Measurements from ENCODE around the gene ZMIZ1. TPM values are rescaled to one million over a fixed set of nuclear protein-coding genes. Genes with fewer than 3 reads are reported as not detected.

The ZMIZ1 gene
- total RNA-seq, 1 donor from 2014 or later = 173 TPM

GRCh38 chr10:79078367-79079053 lies 9.7 kb downstream of the ZMIZ1 start:
- no peaks in the 10 kb centered on the region for H3K36me3 Mint-ChIP-seq
- no peaks in the 10 kb centered on the region for H3K27me3 Mint-ChIP-seq (ENCODE audit: low read depth)
- peak overlapping the region; percentile 39 for H3K27ac Mint-ChIP-seq
- H3K9me3 Mint-ChIP-seq = no peaks in the 10 kb centered on the region
- no peak for DNase-seq (ENCODE audit: low spot score in 2 of 2, unreplicated experiment in 2 of 2)
- H3K4me1 Mint-ChIP-seq = peaks cover 72% of the 10 kb centered on the region
- H3K4me3 Mint-ChIP-seq = no peak overlapping the region
- TF ChIP-seq, protein P1, sequence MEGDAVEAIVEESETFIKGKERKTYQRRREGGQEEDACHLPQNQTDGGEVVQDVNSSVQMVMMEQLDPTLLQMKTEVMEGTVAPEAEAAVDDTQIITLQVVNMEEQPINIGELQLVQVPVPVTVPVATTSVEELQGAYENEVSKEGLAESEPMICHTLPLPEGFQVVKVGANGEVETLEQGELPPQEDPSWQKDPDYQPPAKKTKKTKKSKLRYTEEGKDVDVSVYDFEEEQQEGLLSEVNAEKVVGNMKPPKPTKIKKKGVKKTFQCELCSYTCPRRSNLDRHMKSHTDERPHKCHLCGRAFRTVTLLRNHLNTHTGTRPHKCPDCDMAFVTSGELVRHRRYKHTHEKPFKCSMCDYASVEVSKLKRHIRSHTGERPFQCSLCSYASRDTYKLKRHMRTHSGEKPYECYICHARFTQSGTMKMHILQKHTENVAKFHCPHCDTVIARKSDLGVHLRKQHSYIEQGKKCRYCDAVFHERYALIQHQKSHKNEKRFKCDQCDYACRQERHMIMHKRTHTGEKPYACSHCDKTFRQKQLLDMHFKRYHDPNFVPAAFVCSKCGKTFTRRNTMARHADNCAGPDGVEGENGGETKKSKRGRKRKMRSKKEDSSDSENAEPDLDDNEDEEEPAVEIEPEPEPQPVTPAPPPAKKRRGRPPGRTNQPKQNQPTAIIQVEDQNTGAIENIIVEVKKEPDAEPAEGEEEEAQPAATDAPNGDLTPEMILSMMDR (IDR thresholded peaks at IDR 0.05; ENCODE audit: unreplicated experiment) = no peak

DNA sequence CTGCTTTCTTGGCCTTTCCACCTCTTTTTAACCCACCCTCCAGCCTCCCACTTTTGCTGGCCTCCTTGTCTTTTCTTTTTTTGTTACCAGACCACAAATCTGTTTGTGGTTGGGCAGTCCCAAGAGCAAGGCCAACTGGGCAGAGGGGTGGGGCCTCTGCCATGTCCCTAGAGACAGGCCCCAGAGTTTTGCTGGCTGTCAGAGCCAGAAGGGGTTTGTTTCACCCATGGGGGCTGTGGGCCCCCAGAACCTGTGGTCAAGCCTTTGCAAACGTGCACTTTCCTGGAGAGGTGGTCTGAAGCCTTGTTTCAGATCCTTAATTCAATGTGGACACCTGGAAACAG lies 10.3 kb downstream of the ZMIZ1 start:
- H3K27ac Mint-ChIP-seq = no peak overlapping the region

GRCh38 chr10:79079490-79080355 lies 11.0 kb downstream of the ZMIZ1 start:
- H3K4me3 Mint-ChIP-seq = no peak overlapping the region

More for the DNA sequence above, 10.3 kb downstream of the ZMIZ1 start:
- Mint-ChIP-seq H3K36me3 (no peaks in the 10 kb centered on the region), H3K4me3 (no peak overlapping the region), H3K9me3 (no peaks in the 10 kb centered on the region), H3K4me1 (peaks cover 72% of the 10 kb centered on the region), H3K27me3 (ENCODE audit: low read depth) (no peaks in the 10 kb centered on the region)
- DNase-seq (ENCODE audit: low spot score in 2 of 2, unreplicated experiment in 2 of 2) = no peak
- TF ChIP-seq, protein P1 (IDR thresholded peaks at IDR 0.05; ENCODE audit: unreplicated experiment) = no peak

GRCh38 chr10:79081353-79082034 lies 12.7 kb downstream of the ZMIZ1 start:
- no peak for DNase-seq (ENCODE audit: low spot score in 2 of 2, unreplicated experiment in 2 of 2)
- H3K27me3 Mint-ChIP-seq (ENCODE audit: low read depth) = no peaks in the 10 kb centered on the region
- TF ChIP-seq, protein P1 (IDR thresholded peaks at IDR 0.05; ENCODE audit: unreplicated experiment) = no peak
- H3K36me3 Mint-ChIP-seq = no peaks in the 10 kb centered on the region
- peak overlapping the region; percentile 81 for H3K27ac Mint-ChIP-seq
- H3K4me3 Mint-ChIP-seq = no peak overlapping the region
- H3K9me3 Mint-ChIP-seq = no peaks in the 10 kb centered on the region
- peaks cover 60% of the 10 kb centered on the region for H3K4me1 Mint-ChIP-seq

More at GRCh38 chr10:79079490-79080355, 11.0 kb downstream of the ZMIZ1 start:
- Mint-ChIP-seq H3K27ac (peak overlapping the region; percentile 68), H3K36me3 (no peaks in the 10 kb centered on the region), H3K4me1 (peaks cover 71% of the 10 kb centered on the region), H3K27me3 (ENCODE audit: low read depth) (no peaks in the 10 kb centered on the region), H3K9me3 (no peaks in the 10 kb centered on the region)
- TF ChIP-seq, protein P1 (IDR thresholded peaks at IDR 0.05; ENCODE audit: unreplicated experiment) = no peak
- no peak for DNase-seq (ENCODE audit: low spot score in 2 of 2, unreplicated experiment in 2 of 2)

- no peaks in the 10 kb centered on the region for H3K27me3 Mint-ChIP-seq (ENCODE audit: low read depth)
- no peaks in the 10 kb centered on the region for H3K36me3 Mint-ChIP-seq
- no peak for DNase-seq (ENCODE audit: low spot score in 2 of 2, unreplicated experiment in 2 of 2)
- no peaks in the 10 kb centered on the region for H3K9me3 Mint-ChIP-seq
- peaks cover 60% of the 10 kb centered on the region for H3K4me1 Mint-ChIP-seq
- TF ChIP-seq, protein P1 (IDR thresholded peaks at IDR 0.05; ENCODE audit: unreplicated experiment) = no peak
- H3K4me3 Mint-ChIP-seq = no peak overlapping the region
- H3K27ac Mint-ChIP-seq = no peak overlapping the region
These were observed 13.2 kb downstream of the ZMIZ1 start for GRCh38 chr10:79082035-79082373.

Data from mesothelial cell of epicardium (in vitro differentiated cells).